ENCODE data around the gene PREX1.
"Not testable (repeated sequence)": the region's sequence is repeated elsewhere in the genome, so short reads cannot be mapped to it uniquely, and the experiment has no call there.

The PREX1 gene

DNA sequence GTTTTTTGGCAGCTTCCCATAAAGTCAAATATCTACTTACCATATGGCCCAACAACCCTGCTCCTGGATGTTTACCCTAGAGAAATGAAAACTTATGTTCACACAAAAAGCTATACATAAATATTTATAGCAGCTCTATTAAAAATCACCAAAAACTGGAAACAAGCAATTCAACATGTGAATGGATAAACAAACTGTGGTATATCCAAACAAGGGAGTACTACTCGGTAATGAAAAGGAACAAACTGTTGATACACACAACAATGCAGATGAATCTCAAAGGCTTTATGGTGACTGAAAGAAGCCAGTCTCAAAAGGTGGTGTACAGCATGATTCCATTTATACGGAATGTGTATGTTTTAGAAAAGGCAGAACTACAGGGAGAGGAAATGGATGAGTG lies 48.4 kb downstream of the PREX1 start:
- DNase-seq: no peak

DNA sequence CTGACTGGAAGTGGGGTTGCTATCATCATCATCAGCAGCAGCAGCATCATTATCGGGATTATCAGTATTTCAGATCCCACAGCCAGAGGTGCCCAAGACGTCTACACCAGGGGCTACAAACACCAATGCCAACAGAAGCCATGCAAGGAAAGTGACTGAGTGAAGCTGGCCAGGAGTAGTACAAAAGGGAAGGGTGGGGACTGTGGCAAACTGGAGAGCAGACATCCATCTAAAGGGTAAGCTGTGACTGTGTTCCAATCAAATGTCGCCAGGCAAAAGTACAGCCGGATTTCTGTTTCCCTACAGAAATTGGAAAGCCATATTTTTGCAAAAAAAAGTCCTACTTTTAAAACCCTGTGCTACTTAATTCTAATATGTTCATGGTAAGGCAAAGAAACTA lies 50.0 kb downstream of the PREX1 start:
- no peak for DNase-seq

DNA sequence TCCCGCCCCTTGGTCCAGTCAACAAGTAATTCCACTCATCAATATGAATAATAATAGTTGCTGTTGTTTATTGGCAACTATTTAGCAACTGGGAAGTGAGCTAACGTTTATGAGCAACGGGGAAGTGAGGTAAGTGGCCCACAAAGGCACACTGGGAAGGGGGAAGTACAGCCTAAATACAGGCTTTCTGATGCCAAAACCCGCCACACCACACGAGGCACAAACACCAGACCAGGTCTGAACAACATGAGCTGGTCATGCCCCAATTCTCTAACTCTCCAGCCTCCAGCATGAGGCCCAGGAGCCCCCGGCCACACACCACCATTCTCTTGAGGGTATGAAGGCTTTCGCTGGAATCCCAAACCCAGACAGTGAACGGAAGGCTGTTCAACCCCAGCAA lies 50.8 kb downstream of the PREX1 start:
- DNase-seq: peak in 16 of 58 donors; percentile 10 to 57 (median 36)

DNA sequence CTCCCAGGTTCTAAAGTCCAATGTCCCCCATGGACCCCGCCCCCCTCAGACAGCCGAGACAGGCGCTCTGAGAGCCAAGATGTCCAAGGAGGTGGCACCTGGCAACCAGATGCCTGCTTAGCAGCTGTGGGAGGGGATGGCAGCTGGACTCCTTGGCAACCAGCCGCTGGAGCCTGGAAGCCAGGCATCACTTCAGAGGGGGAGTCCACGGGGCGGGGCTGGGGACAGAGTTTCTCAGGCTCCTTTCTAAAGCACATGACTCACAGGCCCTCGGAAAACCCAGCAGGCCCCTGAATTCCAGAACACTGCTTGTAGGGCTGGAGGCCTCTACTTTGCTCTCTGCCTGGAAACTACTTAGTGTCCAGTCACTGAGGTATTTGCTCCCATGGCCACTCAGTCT lies 51.5 kb downstream of the PREX1 start:
- DNase-seq: peak in 29 of 58 donors; percentile 15 to 70 (median 34)

DNA sequence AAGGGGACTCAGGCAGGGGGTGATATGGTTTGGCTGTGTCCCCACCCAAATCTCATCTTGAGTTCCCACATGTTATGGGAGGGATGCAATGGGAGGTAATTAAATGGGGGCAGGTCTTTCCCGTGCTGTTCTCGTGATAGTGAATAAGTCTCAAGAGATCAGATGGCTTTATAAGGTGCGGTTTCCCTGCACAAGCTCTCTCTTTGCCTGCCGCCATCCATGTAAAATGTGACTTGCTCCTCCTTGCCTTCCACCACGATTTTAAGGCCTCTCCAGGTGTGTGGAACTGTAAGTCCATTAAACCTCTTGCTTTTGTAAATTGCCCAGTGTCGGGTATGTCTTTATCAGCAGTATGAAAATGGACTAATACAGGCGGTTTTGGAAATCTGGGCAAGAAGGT lies 52.3 kb downstream of the PREX1 start:
- DNase-seq: not testable (repeated sequence)

DNA sequence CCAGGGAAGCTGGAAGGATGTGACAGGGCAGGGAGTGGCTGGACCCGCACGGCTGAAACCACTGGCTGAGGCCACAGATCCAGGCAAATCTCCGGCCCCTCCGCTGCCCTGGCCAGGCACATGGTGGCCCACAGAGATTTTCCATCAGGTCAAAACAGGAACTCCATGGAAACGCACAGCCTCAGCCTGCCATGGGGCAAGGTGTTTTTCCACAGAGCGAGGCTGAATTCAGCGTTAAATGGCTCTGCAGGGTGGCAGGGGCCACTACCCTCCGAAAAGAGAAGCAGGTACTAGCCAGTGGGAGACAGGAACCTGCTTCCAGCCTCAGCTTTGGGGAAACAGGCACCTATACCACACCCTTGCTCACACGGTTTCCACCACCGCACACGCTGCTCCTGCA lies 53.1 kb downstream of the PREX1 start:
- no peak for DNase-seq

DNA sequence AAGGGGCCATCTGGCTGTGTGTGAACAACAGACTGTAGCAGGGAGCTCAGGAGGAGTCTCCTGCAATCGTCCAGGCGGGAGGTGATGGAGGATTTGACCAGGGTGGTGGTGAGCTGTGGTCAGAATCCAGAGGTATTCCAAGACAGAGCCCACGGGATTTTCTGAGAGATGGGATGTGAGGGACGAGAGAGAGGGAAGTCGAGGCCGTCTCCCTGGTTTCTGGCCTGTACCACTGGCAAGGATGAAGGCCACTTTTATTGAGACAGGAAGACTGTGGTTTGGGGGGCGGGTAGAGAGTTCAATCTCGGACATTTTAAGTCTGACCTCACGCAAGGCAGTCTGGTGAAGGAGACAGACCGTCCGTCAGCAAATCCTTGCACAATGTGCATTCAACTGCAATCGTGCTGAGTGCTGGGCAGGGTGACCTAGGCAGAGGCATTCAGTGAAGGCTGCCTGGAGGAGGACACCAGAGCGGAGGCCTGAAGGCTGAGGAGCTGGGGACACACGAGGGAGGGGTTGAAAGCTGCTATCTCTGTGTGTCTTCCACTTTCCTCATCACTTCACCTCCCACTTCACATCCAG lies 53.9 kb downstream of the PREX1 start:
- DNase-seq: peak in 11 of 58 donors; percentile 15 to 52 (median 27)

DNA sequence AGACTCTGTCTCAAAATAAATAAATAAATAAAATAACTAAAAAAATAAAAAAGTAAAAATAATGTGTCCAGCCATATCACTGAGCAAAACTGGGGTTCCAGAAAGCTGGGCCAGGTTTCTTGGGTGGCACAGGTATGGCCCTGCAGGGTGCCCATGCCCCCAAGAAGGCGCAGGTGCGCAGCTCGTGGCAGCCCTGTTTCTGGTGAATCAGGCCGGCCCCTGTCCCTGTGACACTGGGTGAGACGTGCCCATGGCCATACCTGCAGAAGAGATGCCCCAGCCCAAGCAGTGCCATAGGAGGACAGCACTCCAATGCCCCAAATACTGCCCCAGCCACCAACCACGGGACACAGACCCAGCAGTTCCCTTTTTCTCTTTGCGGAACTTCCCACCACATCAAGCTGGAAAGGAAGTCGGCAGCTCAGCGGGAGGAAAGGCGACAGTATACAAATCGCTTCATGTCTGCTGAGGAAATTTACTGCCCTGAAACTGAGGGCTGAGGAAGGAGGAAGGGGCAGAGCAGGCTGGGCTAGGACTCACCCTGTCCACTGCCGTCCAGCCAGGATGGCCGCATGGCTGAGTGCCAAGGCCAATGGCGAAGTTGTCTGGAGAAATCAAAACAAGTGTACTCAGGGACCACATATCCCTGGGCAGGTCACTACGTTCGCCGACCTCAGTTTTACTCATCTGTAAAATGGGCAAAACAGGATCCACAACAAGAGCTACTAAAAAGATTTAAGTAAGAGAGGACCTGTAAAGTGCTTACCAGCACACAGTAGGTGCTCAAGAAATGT lies 55.4 kb downstream of the PREX1 start:
- peak in 27 of 58 donors; percentile 14 to 78 (median 43) for DNase-seq

DNA sequence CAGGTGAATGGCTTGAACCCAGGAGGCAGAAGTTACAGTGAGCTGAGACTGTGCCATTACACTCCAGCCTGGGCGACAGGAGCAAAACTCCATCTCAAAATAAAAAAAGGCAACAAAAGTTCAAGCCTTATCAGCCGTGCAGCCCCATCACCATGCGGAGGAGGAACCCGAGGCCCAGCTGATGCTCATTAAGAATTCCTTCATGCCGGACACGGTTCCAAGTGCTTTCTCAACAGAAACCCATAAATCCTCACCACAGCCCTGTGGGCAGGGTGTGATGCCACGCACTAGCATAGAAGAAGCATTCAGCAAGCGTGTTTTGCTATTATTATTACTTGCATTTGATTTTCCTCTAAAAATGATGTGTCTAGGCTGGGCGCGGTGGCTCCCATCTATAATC lies 56.3 kb downstream of the PREX1 start:
- DNase-seq: peak in 4 of 58 donors; percentile 9 to 27 (median 21)

DNA sequence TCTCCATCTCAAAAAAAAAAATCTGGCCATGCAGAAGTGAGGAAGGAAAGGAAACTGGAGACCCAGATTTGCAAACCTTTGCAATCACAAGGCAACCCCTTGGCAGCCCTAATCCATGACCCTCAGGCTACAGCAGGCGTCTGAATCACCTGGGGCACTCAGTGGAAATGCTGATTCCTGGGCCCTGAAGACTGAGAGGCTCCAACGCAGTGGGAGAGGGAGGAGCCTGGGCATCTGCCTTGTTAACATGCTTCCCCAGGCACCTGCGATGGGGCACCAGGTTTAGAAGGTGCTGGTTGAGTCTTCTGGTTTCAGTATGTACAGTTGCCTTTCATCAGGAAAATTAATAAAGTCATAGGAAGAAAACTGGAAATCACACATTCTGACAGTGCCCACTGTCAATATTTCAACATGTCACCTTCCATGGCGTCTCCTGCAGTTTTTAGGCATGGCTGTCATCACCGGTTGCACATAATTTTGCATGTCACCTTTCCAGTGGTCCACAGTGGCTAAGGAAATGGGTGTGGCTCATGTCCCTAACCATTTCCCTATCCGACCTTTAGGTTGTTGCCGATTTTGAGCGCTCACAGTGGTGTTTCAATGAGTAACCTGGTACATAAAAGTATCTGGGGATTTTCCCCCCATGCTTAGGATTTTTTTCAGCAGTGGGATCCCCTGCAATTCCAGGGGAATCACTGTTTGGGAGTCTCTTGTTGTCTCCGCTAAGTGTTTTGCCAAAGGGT lies 56.9 kb downstream of the PREX1 start:
- DNase-seq: no peak

DNA sequence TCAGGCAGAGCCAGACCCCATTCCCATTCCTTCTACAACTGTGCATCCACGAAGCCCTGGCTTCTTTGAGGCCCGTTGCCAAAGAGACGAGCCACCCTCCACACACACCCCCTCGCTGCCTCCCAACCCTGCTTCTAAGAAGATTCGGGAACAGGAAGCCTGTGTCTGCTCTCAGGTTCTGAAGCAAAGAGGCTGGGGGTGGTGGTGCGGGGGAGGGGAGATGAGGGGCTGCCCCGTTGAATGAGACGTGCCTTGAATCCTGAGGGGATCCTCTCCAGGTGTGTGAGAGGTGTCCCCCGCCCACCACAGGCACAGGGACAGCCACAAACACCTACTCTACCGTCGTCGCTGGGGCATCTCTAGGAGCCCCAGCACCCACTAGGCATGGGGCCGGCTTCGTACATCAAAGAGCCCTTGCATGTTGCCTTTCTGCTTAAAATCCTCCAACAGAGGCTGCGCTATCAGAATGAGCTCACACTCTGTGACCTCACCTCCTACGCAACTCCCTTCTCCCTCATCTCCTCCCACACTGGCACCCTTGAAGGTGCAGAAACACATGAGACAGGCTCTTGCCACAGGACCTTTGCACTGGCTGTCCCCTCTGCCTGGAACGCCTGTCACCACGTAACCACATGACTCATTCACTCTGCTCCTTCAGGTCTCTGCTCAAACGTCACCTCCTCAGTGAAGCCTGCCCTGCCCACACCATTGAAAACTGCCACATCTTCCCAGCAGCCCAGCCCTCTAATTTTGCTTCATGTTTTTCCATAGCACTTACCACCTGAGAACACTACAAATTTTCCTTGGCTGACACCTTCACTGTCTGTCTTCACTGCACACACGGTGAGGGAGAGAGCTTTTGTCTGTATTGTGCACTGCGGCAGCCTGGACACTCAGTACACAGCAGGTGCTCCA lies 58.5 kb downstream of the PREX1 start:
- DNase-seq: peak in 17 of 58 donors; percentile 17 to 64 (median 41)

DNA sequence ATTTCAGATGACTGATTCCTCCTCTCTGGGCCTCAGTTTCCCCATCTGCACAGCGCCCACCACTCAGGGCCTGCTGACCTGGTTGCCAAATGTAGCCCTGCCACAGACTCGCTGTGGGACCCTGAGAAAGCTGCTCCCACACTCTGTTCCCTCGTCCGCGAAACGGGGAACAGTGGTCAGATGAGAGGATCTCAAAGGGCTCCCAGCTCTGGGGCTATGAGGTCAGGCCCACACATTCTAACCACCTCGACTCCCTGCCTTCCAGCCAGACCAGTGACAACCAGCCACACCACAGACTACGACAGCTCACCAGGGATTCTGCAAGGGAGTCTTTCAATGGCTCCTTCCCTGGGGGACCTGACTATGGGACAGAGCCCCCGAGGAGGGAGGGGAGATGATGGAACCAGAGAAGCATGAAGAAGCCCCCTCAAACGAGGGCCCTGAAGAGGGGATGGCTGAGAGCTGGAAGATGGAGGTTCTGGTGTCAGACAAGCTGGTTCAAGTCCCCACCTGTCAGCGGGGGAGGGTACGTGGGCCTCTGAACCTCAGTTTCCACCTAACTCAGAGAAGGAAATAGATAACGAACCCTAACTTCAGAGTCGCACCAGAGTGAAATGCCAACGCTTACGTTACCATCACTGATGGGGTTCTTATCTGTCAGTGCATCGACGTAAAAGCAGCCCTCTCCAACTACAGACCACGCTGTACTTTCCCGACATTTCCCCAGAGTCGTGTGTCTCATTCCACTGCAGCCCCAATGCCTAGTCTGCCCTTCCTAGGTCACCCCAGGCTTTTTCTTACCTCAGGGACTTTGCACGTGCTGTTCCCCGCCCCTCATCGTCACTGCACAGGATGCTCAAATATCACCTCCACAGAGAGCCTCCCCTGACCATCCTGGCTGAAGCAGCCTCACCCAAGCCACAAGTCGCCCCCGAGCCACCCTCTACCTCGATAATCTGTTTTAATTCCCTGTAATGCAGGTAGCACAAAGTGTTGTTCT lies 60.5 kb downstream of the PREX1 start:
- no peak for DNase-seq

DNA sequence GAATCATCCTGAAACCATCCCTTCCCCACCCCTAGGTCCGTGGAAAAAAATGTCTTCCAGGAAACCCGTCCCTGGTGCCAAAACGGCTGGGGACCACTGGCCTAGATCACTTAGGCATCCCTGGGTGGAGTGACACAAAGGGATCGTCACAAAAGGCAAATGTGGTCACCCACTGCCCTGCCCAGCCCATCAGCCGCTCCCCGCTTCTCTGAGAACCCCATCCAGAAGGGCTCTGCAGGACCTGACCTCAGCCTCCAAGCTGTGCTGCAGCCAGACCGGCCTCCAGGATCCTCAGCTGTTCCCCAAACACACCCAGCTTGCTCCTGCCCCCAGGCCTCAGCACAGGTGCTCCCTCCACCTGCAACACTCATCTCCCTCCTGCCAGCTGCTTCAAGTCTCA lies 61.6 kb downstream of the PREX1 start:
- no peak for DNase-seq

DNA sequence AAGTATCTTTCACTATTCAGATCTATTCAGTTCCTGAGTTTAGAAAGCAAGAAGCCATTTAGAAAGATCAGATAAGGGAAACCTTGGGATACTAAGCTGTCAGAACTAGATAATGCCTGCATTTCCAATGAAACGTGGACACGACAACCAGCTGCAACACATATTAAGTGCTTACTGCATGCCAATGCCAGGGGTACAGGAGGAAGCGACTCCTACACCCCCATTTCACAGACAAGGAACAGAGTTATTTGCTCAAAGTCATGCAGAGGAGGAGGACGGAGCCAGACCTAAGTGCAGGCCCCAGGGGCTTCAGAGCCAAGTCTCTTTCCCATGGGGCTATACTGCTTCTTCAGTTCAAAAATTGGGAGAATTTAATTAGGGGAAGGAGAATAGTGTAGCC lies 62.4 kb downstream of the PREX1 start:
- DNase-seq: no peak

DNA sequence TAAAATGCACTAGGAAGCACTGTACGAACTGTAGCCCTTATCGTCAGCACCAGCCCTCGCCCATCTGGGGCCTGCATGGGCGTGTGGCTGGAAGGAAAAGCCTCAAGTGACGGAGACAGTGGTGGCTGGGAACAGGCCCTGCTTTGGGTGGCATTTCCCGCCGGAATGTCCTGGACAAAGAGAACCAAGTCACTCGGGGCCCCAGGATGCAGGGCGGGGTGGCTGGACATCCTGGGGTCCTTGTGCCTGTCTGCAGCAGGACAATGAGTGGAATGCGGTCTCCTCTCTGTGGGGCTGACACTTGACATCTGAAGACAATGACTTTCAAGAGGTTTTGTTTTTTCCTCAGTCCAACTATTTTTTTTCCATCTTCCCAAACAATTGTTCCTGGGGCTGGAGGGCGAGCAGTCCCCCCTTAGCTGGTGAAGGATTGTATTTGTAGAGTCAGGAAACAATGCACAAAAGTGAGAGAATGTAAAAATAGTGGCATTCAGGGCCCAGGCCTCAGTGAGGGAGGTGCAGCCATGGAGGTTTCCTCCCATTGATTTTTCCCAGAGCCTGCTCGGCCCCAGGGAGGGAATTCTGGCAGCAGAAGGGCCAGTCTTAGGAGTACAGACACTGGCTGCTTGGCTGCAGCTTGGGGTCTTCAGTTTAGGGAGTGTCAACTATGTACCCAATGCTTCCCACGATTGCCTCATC lies 64.4 kb downstream of the PREX1 start:
- DNase-seq: no peak

DNA sequence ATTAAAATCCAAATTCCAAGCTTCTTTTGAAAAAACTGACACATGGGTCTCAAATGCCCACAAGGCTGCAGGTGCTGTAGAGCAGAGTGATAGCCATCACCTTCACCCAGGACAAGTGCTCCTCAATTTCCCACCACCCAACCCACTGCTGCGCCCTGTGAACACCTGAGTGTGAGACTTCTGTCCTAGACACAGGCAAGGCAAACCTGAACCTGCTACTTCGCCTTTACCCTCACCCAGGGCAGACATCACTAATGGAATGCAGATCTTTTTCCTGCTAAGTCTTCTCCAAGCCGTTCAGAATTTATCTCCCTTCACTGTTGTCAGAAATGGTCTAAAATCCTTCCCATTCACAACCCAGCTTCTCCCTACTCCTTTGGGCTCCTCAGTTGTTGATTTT lies 65.9 kb downstream of the PREX1 start:
- DNase-seq: no peak

DNA sequence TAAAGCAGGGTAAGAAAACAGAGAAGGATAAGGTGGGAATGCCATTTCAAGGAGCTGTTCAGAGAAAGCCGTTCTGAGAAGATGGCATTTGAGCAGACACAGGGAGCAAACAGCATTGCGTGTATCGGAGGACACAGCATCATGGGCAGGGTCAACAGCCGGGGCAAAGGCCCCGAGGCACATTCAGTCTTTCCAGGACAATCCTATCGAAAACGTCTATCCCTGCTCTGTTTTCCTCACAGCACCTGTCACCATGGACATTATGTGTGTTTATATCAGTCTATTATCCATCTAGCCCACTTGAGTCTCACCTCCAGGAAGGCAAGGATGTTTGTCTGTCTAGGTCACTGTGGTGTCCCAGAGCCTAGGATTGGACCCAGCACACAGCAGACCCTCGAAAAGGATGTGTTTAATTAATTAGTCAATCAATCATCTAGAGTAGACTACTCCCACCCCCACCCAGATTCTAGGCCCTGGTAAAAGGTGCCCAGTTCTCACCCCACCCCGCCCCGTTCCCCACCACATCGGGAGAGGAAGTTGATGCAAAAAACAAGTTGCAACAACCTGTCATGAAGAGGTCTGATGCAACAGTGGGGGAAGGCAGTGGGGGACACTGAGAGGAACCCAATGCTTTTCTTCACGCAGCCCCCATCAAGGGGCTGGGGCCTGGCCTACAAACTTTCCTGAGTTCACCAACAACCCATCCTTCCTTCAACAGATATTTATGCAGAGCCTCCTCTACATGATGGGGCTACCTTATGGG lies 66.6 kb downstream of the PREX1 start:
- no peak for DNase-seq

DNA sequence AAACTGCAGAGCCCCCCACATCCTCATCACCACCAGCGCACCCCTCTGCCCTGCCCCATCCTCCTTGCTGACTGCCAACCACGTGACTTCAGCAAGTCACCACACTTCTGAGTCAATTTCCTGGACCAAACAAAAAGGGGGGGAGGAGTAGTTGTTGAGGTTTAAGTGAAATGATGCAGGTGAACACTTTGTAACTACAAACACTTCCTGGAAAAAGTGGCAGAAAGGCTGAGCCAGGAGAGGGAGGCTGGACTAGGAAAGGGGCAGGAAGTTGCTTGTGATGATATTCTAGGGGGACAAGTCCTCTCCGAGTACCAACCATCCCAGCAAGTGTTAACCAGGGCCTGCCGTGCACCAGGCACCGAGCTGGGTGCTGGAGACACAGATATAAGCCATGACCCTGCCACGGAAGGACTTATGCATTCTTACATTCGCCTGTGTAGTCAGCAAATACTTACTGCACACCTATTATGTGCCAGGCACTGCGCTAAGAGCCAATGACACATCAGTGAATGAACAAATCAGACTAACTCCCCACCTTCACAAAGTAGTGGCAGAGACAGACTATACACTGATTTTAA lies 67.3 kb downstream of the PREX1 start:
- DNase-seq: peak in 1 of 58 donors; percentile 24

Data from anterior cingulate cortex (tissue), 58 donors.